Measurements from ENCODE around the gene SERTAD1. TPM values are rescaled to one million over a fixed set of nuclear protein-coding genes. Genes with fewer than 3 reads are reported as not detected.
"Not testable (repeated sequence)": the region's sequence is repeated elsewhere in the genome, so short reads cannot be mapped to it uniquely, and the experiment has no call there.

The SERTAD1 gene
- polyA plus RNA-seq, 1 experiment = 21.9 TPM

- ChIA-PET CTCF (interaction anchor here (0.6 kb wide), 1 partner anchor 719 kb away, joined by 3 read pairs; no protein-coding TSS in a partner anchor), POLR2A (no interaction called here)
- H3K4me3 ChIP-seq (ENCODE audit: low read depth, low read length) = no peak overlapping the region
- H3K36me3 ChIP-seq (ENCODE audit: control insufficient read depth, insufficient read depth, low read length) = no peaks in the 10 kb centered on the region; the same call in 1 of the 2 replicates
- DNase-seq (ENCODE audit: low read depth) = no peak
- TF ChIP-seq CTCF (IDR thresholded peaks at IDR 0.05; ENCODE audit: insufficient read depth, low read depth, low read length) = no peak
- H3K27me3 ChIP-seq (ENCODE audit: control insufficient read depth, insufficient read depth, low read length) = no peaks in the 10 kb centered on the region
Measured at GRCh38 chr19:40457953-40458596, 32.3 kb upstream of the SERTAD1 start.

GRCh38 chr19:40457048-40457447 lies 31.3 kb upstream of the SERTAD1 start:
- ChIA-PET POLR2A (no interaction called here), CTCF (interaction anchor here (1.5 to 5.7 kb wide), 2 partner anchors 7 to 12 kb away, joined by 5 to 37 read pairs; partner anchors contain the start of gene BLVRB)
- H3K27me3 ChIP-seq (ENCODE audit: control insufficient read depth, insufficient read depth, low read length) = no peaks in the 10 kb centered on the region
- H3K36me3 ChIP-seq (ENCODE audit: control insufficient read depth, insufficient read depth, low read length) = no peaks in the 10 kb centered on the region; the same call in 1 of the 2 replicates
- no peak for TF ChIP-seq CTCF (IDR thresholded peaks at IDR 0.05; ENCODE audit: insufficient read depth, low read depth, low read length)
- no peak for DNase-seq (ENCODE audit: low read depth)
- H3K4me3 ChIP-seq (ENCODE audit: low read depth, low read length) = no peak overlapping the region

- H3K27me3 ChIP-seq (ENCODE audit: control insufficient read depth, insufficient read depth, low read length); H3K36me3 ChIP-seq (ENCODE audit: control insufficient read depth, insufficient read depth, low read length); H3K4me3 ChIP-seq (ENCODE audit: low read depth, low read length); DNase-seq (ENCODE audit: low read depth): not testable (repeated sequence)
- POLR2A ChIA-PET = interaction anchor here (0.6 kb wide), 2 partner anchors 28 to 87 kb away, joined by 3 read pairs; partner anchors contain the start of gene SERTAD1
- CTCF ChIA-PET = interaction anchor here (0.9 to 5.7 kb wide), 4 partner anchors 10 to 150 kb away, joined by 3 to 37 read pairs (median 3); partner anchors contain the start of gene BLVRB
Measured at GRCh38 chr19:40453943-40454342, 28.2 kb upstream of the SERTAD1 start.

- no peak for TF ChIP-seq CTCF (IDR thresholded peaks at IDR 0.05; ENCODE audit: insufficient read depth, low read depth, low read length)
- POLR2A ChIA-PET = interaction anchor here (0.6 kb wide), 2 partner anchors 27 to 86 kb away, joined by 3 read pairs; partner anchors contain the start of gene SERTAD1
- H3K36me3 ChIP-seq (ENCODE audit: control insufficient read depth, insufficient read depth, low read length) = no peaks in the 10 kb centered on the region; the same call in 1 of the 2 replicates
- CTCF ChIA-PET = interaction anchor here (0.9 to 5.7 kb wide), 4 partner anchors 11 to 149 kb away, joined by 3 to 37 read pairs (median 3); partner anchors contain the start of gene BLVRB
- H3K27me3 ChIP-seq (ENCODE audit: control insufficient read depth, insufficient read depth, low read length) = no peaks in the 10 kb centered on the region
- H3K4me3 ChIP-seq (ENCODE audit: low read depth, low read length) = no peak overlapping the region
- DNase-seq (ENCODE audit: low read depth) = no peak
Measured at GRCh38 chr19:40453151-40453735, 27.5 kb upstream of the SERTAD1 start.

- POLR2A ChIA-PET = no interaction called here
- no peak overlapping the region for H3K4me3 ChIP-seq (ENCODE audit: low read depth, low read length)
- DNase-seq (ENCODE audit: low read depth) = no peak
- no peaks in the 10 kb centered on the region for H3K36me3 ChIP-seq (ENCODE audit: control insufficient read depth, insufficient read depth, low read length)
- no peaks in the 10 kb centered on the region for H3K27me3 ChIP-seq (ENCODE audit: control insufficient read depth, insufficient read depth, low read length)
- no peak for TF ChIP-seq CTCF (IDR thresholded peaks at IDR 0.05; ENCODE audit: insufficient read depth, low read depth, low read length)
- CTCF ChIA-PET = interaction anchor here (5.7 kb wide), 1 partner anchor 12 kb away, joined by 37 read pairs; the partner anchor contains the start of gene BLVRB
Measured at GRCh38 chr19:40452016-40452415, 26.2 kb upstream of the SERTAD1 start.
